GM23338 (cell line): ENCODE data around the gene TRNAU1AP. TPM values are rescaled to one million over a fixed set of nuclear protein-coding genes. Genes with fewer than 3 reads are reported as not detected.

Experiments
- ATAC-seq: fragments of 200-7000 bp; cut with Tn5 transposase; 3 replicates; pipeline ENCODE4 v1.9.1; 2020
- DNase-seq: peaks from one replicate; pipeline ENCODE4 v3.0.0-alpha.2; 2015; ENCODE audit warnings: low spot score
- H2AFZ ChIP-seq: fragments of 200-600 bp; sonication (generic); 2 replicates; pipeline ENCODE4 v1.8.0; 2016; ENCODE audit warnings: antibody characterized with exemption, mild to moderate bottlenecking, moderate library complexity
- H3F3A ChIP-seq: fragments of 200-600 bp; sonication (generic); replicated peaks from 2 replicates; pipeline ENCODE4 v1.8.0; 2017; ENCODE audit warnings: antibody characterized with exemption, mixed run types, low read depth
- H3K27ac ChIP-seq: fragments of 200-600 bp; sonication (generic); 2 replicates; pipeline ENCODE4 v1.6.1; 2016; ENCODE audit warnings: low read depth
- H3K27me3 ChIP-seq: fragments of 200-600 bp; sonication (generic); 2 replicates; pipeline ENCODE4 v1.8.0; 2016; ENCODE audit warnings: mild to moderate bottlenecking, mixed run types, moderate library complexity; ENCODE audit not compliant: insufficient read depth
- H3K36me3 ChIP-seq: fragments of 200-600 bp; sonication (generic); 2 replicates; pipeline ENCODE4 v1.8.0; 2016; ENCODE audit warnings: mild to moderate bottlenecking; ENCODE audit not compliant: insufficient read depth
- H3K4me1 ChIP-seq: fragments of 200-600 bp; sonication (generic); 2 replicates; pipeline ENCODE4 v1.8.0; 2016; ENCODE audit warnings: mild to moderate bottlenecking, moderate library complexity; ENCODE audit not compliant: insufficient read depth
- H3K4me2 ChIP-seq: fragments of 200-600 bp; sonication (generic); 2 replicates; pipeline ENCODE4 v1.7.1; 2017; ENCODE audit warnings: mixed run types
- H3K4me3 ChIP-seq: fragments of 200-600 bp; sonication (generic); 2 replicates; pipeline ENCODE4 v1.6.1; 2016; ENCODE audit warnings: mixed run types
- H3K79me2 ChIP-seq: fragments of 200-600 bp; sonication (generic); replicated peaks from 2 replicates; pipeline ENCODE4 v1.8.0; 2017; ENCODE audit warnings: mild to moderate bottlenecking; ENCODE audit not compliant: insufficient read depth
- H3K9me2 ChIP-seq: fragments of 200-600 bp; sonication (generic); 2 replicates; pipeline ENCODE4 v1.8.0; 2017; ENCODE audit not compliant: insufficient read depth
- H4K20me1 ChIP-seq: fragments of 200-600 bp; sonication (generic); replicated peaks from 2 replicates; pipeline ENCODE4 v1.8.0; 2017; ENCODE audit warnings: mild to moderate bottlenecking; ENCODE audit not compliant: insufficient read depth
- H3K27ac Mint-ChIP-seq: 2 replicates; pipeline ENCODE4 v1.8.0; 2020; ENCODE audit warnings: inconsistent platforms, mild to moderate bottlenecking, moderate library complexity, mixed read lengths
- H3K27me3 Mint-ChIP-seq: 3 replicates; pipeline ENCODE4 v1.8.0; 2022; ENCODE audit warnings: low read depth, mild to moderate bottlenecking, moderate library complexity, mixed read lengths, inconsistent platforms; ENCODE audit not compliant: insufficient read depth, poor library complexity
- H3K36me3 Mint-ChIP-seq: 3 replicates; pipeline ENCODE4 v1.8.0; 2021; ENCODE audit warnings: low read depth, mild to moderate bottlenecking, inconsistent platforms, moderate library complexity, mixed read lengths
- H3K4me1 Mint-ChIP-seq: 3 replicates; pipeline ENCODE4 v1.8.0; 2020; ENCODE audit warnings: mild to moderate bottlenecking, inconsistent platforms, mixed read lengths
- H3K4me3 Mint-ChIP-seq: 3 replicates; pipeline ENCODE4 v1.8.0; 2021; ENCODE audit warnings: moderate library complexity, mild to moderate bottlenecking, inconsistent platforms, mixed read lengths
- H3K9me3 Mint-ChIP-seq: 3 replicates; pipeline ENCODE4 v1.8.0; 2020; ENCODE audit warnings: moderate library complexity, mild to moderate bottlenecking, inconsistent platforms, mixed read lengths
- CTCF ChIP-seq, 2 experiments: fragments of 200-600 bp in 1 of 2; sonication (generic) in 1 of 2; conservative IDR thresholded peaks; 2 replicates each; pipeline versions ENCODE4 v1.5.1 to v1.6.1; 2016 to 2017; ENCODE audit warnings: antibody characterized with exemption in 2 of 2, low read depth in 2 of 2, mild to moderate bottlenecking in 2 of 2, moderate library complexity in 1 of 2
- ETS1 ChIP-seq: IDR thresholded peaks from 2 replicates; pipeline ENCODE4 v1.6.1; 2016; ENCODE audit warnings: antibody characterized with exemption
- EZH2 ChIP-seq: fragments of 200-600 bp; sonication (generic); IDR thresholded peaks from one replicate; pipeline ENCODE4 v1.8.0; 2017; ENCODE audit warnings: antibody characterized with exemption, mild to moderate bottlenecking, low read depth; ENCODE audit not compliant: unreplicated experiment
- JUNB ChIP-seq: IDR thresholded peaks from one replicate; pipeline ENCODE4 v1.6.1; 2016; ENCODE audit warnings: antibody characterized with exemption; ENCODE audit not compliant: unreplicated experiment
- ZNF114 ChIP-seq: fragments of 250-450 bp; sonication (Bioruptor Pico); IDR thresholded peaks from 2 replicates; pipeline ENCODE4 v1.5.0; 2020; ENCODE audit warnings: mild to moderate bottlenecking, moderate library complexity
- polyA plus RNA-seq: library from polyadenylated mRNA; unstranded; fragments of >200 nt; fragmentation: Nextera tagmentation; extraction: Ambion mirVana; gene quantifications from 2 replicates; pipeline ENCODE4 v1.2.1, GENCODE V29; 2016
- total RNA-seq: library from RNA; depleted of rRNA; stranded (reverse); fragments of >200 nt; shearing (Covaris generic); gene quantifications from 2 replicates; pipeline ENCODE4 v1.2.3, GENCODE V29; 2014

Gene TRNAU1AP
- total and polyA plus RNA-seq, 2 experiments from 2014 or later, result 20.3 to 42.1 TPM

GRCh38 chr1:28602536-28603439 lies 49.9 kb downstream of the TRNAU1AP start:
- no peaks in the 10 kb centered on the region for H4K20me1 ChIP-seq
- H3K27me3 ChIP-seq, result no peaks in the 10 kb centered on the region
- H3K27ac ChIP-seq, result peak overlapping the region; percentile 59; the same call in 1 of the 2 replicates
- no peak overlapping the region for H3K4me3 ChIP-seq
- Mint-ChIP-seq H3K27me3 (peaks cover 3% of the 10 kb centered on the region), H3K4me3 (no peak overlapping the region), H3K9me3 (no peaks in the 10 kb centered on the region), H3K36me3 (peaks cover 13% of the 10 kb centered on the region), H3K4me1 (peaks cover 16% of the 10 kb centered on the region), H3K27ac (peak overlapping the region; percentile 88; the same call in 1 of the 2 replicates)
- ATAC-seq (peak; percentile 69), DNase-seq (peak; percentile 90)
- no peaks in the 10 kb centered on the region for H3K9me2 ChIP-seq
- no peak overlapping the region for H2AFZ ChIP-seq
- H3F3A ChIP-seq, result peaks cover 17% of the 10 kb centered on the region; the same call in 1 of the 2 replicates
- no peak overlapping the region for H3K4me2 ChIP-seq
- H3K79me2 ChIP-seq, result no peaks in the 10 kb centered on the region
- peaks cover 3% of the 10 kb centered on the region; the same call in 1 of the 2 replicates for H3K4me1 ChIP-seq
- peaks cover 17% of the 10 kb centered on the region; the same call in 1 of the 2 replicates for H3K36me3 ChIP-seq
- TF ChIP-seq ETS1 (no peak), EZH2 (no peak), CTCF (conservative IDR thresholded peaks at IDR 0.05; ENCODE audit: low read depth in 2 of 2) (peak; percentile 85 to 89)

GRCh38 chr1:28604411-28604810 lies 51.5 kb downstream of the TRNAU1AP start:
- no peak for ATAC-seq
- no peak overlapping the region for H3K4me2 ChIP-seq
- H3F3A ChIP-seq, result peaks cover 17% of the 10 kb centered on the region; the same call in 1 of the 2 replicates
- H2AFZ ChIP-seq, result no peak overlapping the region
- no peaks in the 10 kb centered on the region; the same call in 1 of the 2 replicates for H3K4me1 ChIP-seq
- no peak for DNase-seq
- H3K36me3 ChIP-seq, result peaks cover 17% of the 10 kb centered on the region; the same call in 1 of the 2 replicates
- Mint-ChIP-seq H3K27me3 (no peaks in the 10 kb centered on the region), H3K4me3 (no peak overlapping the region), H3K36me3 (peaks cover 13% of the 10 kb centered on the region), H3K4me1 (peaks cover 10% of the 10 kb centered on the region), H3K9me3 (no peaks in the 10 kb centered on the region), H3K27ac (no peak overlapping the region)
- no peaks in the 10 kb centered on the region for H4K20me1 ChIP-seq
- H3K9me2 ChIP-seq, result no peaks in the 10 kb centered on the region
- H3K4me3 ChIP-seq, result no peak overlapping the region
- H3K27ac ChIP-seq, result no peak overlapping the region
- no peaks in the 10 kb centered on the region for H3K27me3 ChIP-seq
- TF ChIP-seq ZNF114 (CRISPR knock-in tag), result no peak
- no peaks in the 10 kb centered on the region for H3K79me2 ChIP-seq

- no peak for ATAC-seq
- Histone ChIP-seq H3K36me3 (peaks cover 17% of the 10 kb centered on the region; the same call in 1 of the 2 replicates), H3K4me3 (no peak overlapping the region), H3K27ac (0 out of 2 replicates have a peak overlapping the region, but pooled peaks have one; percentile 66), H3K4me1 (no peaks in the 10 kb centered on the region; the same call in 1 of the 2 replicates), H3K9me2 (no peaks in the 10 kb centered on the region), H2AFZ (no peak overlapping the region), H4K20me1 (no peaks in the 10 kb centered on the region), H3K4me2 (no peak overlapping the region), H3K27me3 (no peaks in the 10 kb centered on the region), H3F3A (peaks cover 17% of the 10 kb centered on the region; the same call in 1 of the 2 replicates), H3K79me2 (no peaks in the 10 kb centered on the region)
- Mint-ChIP-seq H3K27me3 (no peaks in the 10 kb centered on the region), H3K36me3 (peaks cover 17% of the 10 kb centered on the region), H3K9me3 (no peaks in the 10 kb centered on the region), H3K27ac (no peak overlapping the region), H3K4me3 (no peak overlapping the region), H3K4me1 (peaks cover 7% of the 10 kb centered on the region; the same call in 2 of the 3 replicates)
- no peak for DNase-seq
- TF ChIP-seq EZH2, result no peak
- no peak for TF ChIP-seq JUNB
Observed at GRCh38 chr1:28604962-28605361, 52.1 kb downstream of the TRNAU1AP start.
